HL-60 (cell line): Measurements from ENCODE around the gene PLA2G4B.

ENCODE experiments used
- DNase-seq, 2 experiments: peaks; one replicate each; pipeline ENCODE4 v3.0.0-alpha.2; 2010 to 2020; ENCODE audit warnings: low read depth in 1 of 2, low spot score in 1 of 2
- H3K27ac ChIP-seq: fragments of 250-450 bp; sonication (Bioruptor Pico); replicated peaks from 2 replicates; pipeline ENCODE4 v1.5.1; 2020; ENCODE audit warnings: mild to moderate bottlenecking, moderate library complexity
- H3K27me3 ChIP-seq: fragments of 250-450 bp; sonication (Bioruptor Pico); 2 replicates; pipeline ENCODE4 v1.5.1; 2021; ENCODE audit warnings: mild to moderate bottlenecking, moderate library complexity; ENCODE audit not compliant: insufficient read depth, poor library complexity, severe bottlenecking
- H3K4me3 ChIP-seq: replicated peaks from 2 replicates; pipeline ENCODE4 v1.5.1; 2011; ENCODE audit warnings: mild to moderate bottlenecking, control low read depth, low read length; ENCODE audit not compliant: insufficient read depth
- GABPA ChIP-seq: IDR thresholded peaks from 2 replicates; pipeline ENCODE4 v1.6.1; 2012; ENCODE audit warnings: low read depth
- POLR2AphosphoS5 ChIP-seq: IDR thresholded peaks from 2 replicates; pipeline ENCODE4 v1.6.1; 2012; ENCODE audit warnings: low read depth
- SPI1 ChIP-seq: IDR thresholded peaks from 2 replicates; pipeline ENCODE4 v1.6.1; 2012; ENCODE audit warnings: low read depth, mild to moderate bottlenecking, borderline replicate concordance
- TF ChIP-seq, protein P1 (sequence below): IDR thresholded peaks from 2 replicates; pipeline ENCODE4 v1.6.1; 2012; ENCODE audit warnings: low read depth; ENCODE audit not compliant: insufficient replicate concordance
- TF ChIP-seq, protein P2 (sequence below): IDR thresholded peaks from one replicate; pipeline ENCODE4 v1.5.1; 2011; ENCODE audit warnings: low read length, control low read depth, inconsistent platforms; ENCODE audit not compliant: insufficient read depth

The PLA2G4B gene

DNA sequence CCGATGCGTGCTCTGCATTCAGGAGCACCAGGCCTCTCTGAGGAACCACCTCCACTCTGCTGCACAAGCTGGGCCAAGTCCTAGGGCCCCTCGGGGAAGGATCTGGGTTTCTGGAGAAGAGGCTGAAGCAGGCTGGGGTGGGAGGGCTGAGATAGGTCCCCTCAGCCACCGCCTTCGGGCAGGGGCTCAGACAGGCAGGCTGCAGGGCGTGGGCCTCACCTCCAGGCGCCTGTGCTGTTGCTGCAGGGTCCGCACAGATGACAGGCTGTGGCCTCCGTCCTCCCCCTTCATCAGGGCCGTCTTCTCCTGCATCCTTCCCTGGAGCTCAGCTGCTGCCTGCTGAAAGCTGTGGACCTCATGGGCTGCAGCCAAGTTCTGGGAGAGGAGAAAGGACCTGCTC lies 15.2 kb downstream of the PLA2G4B start:
- Histone ChIP-seq H3K27me3 (no peaks in the 10 kb centered on the region), H3K4me3 (no peak overlapping the region), H3K27ac (no peak overlapping the region)
- TF ChIP-seq, protein P1, sequence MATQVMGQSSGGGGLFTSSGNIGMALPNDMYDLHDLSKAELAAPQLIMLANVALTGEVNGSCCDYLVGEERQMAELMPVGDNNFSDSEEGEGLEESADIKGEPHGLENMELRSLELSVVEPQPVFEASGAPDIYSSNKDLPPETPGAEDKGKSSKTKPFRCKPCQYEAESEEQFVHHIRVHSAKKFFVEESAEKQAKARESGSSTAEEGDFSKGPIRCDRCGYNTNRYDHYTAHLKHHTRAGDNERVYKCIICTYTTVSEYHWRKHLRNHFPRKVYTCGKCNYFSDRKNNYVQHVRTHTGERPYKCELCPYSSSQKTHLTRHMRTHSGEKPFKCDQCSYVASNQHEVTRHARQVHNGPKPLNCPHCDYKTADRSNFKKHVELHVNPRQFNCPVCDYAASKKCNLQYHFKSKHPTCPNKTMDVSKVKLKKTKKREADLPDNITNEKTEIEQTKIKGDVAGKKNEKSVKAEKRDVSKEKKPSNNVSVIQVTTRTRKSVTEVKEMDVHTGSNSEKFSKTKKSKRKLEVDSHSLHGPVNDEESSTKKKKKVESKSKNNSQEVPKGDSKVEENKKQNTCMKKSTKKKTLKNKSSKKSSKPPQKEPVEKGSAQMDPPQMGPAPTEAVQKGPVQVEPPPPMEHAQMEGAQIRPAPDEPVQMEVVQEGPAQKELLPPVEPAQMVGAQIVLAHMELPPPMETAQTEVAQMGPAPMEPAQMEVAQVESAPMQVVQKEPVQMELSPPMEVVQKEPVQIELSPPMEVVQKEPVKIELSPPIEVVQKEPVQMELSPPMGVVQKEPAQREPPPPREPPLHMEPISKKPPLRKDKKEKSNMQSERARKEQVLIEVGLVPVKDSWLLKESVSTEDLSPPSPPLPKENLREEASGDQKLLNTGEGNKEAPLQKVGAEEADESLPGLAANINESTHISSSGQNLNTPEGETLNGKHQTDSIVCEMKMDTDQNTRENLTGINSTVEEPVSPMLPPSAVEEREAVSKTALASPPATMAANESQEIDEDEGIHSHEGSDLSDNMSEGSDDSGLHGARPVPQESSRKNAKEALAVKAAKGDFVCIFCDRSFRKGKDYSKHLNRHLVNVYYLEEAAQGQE = no peak
- no peak for TF ChIP-seq GABPA
- DNase-seq = no peak

DNA sequence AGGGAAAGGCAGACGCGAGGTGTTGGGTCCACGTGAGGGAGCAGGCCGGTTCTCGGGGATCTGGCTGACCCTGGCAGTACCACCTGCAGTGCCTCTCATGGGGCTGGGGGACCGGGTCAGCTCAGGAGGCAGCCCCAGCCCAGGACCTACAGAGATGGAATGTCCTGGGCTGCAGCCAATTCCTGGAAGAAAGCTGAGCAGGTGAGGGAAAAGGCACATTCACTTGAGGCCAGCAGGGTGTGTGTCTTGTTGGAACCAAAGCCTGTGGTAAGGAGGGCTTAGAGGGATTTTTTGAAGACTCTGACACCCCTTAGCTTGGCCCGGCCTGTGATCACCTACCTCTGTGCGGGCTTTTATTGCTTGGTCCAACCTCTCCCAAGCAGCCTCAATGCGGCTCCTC lies 15.8 kb downstream of the PLA2G4B start:
- H3K4me3 ChIP-seq = no peak overlapping the region
- DNase-seq = no peak
- no peak overlapping the region for H3K27ac ChIP-seq
- no peak for TF ChIP-seq SPI1
- TF ChIP-seq, protein P1 = no peak
- no peaks in the 10 kb centered on the region for H3K27me3 ChIP-seq

DNA sequence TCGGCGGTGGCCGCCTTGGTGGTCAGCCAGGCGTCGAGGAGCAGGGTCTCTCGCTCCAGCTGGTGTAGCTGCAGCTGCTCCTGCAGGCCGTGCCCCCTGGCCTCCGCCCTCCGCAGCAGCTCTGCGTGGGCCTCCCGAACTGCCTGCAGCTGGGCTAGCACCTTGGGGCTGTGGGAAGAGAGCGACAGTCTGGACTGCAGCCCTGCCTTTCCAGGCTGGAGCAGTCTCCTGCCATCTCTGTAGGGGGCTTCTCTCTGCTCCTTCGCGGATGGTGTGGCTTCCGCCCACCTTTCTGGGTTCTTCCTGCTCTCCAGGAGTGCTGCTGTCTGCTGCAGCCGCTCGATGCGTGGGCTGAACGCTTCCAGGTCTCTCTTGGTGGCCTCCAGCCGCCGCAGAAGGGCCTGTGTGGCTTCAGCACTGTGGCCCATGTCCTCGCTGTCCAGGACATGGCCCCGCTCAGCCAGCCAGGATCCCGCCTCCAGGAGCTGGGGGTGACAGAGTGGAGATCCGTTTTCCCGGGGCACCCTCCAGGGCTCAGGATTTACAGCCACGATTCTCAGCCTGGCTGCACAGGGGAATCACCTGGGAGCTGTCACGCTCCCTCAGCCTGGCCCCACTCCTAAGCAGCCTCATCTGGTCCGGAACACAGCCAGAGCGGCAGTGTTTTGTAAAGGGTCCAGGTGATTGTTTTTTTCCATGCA lies 16.8 kb downstream of the PLA2G4B start:
- no peak for DNase-seq
- TF ChIP-seq POLR2AphosphoS5 = no peak
- TF ChIP-seq, protein P2, sequence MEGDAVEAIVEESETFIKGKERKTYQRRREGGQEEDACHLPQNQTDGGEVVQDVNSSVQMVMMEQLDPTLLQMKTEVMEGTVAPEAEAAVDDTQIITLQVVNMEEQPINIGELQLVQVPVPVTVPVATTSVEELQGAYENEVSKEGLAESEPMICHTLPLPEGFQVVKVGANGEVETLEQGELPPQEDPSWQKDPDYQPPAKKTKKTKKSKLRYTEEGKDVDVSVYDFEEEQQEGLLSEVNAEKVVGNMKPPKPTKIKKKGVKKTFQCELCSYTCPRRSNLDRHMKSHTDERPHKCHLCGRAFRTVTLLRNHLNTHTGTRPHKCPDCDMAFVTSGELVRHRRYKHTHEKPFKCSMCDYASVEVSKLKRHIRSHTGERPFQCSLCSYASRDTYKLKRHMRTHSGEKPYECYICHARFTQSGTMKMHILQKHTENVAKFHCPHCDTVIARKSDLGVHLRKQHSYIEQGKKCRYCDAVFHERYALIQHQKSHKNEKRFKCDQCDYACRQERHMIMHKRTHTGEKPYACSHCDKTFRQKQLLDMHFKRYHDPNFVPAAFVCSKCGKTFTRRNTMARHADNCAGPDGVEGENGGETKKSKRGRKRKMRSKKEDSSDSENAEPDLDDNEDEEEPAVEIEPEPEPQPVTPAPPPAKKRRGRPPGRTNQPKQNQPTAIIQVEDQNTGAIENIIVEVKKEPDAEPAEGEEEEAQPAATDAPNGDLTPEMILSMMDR = no peak
- no peak for TF ChIP-seq SPI1
- no peak for TF ChIP-seq GABPA
- TF ChIP-seq, protein P1 = no peak
- H3K27me3 ChIP-seq = no peaks in the 10 kb centered on the region
- no peak overlapping the region for H3K4me3 ChIP-seq
- H3K27ac ChIP-seq = no peak overlapping the region

DNA sequence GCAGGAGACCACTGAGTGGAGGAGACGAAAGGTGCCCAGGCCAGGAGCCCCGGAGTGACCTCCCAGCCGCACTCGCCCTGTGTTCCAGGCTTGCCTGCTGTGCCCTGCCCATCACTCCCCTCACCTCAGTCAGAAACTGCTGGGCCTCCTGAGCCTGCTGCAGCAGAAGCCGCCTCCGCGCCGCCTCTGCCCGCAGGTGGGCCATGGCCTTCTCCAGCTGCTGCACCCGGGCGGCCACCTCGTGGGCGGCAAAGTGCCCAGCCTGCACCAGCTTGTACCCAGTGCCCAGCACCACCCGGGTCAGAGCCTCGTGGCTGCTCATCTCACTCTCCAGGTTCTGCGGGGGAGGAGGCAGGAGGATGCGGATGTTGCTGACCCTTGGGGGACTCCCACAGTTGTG lies 17.6 kb downstream of the PLA2G4B start:
- Histone ChIP-seq H3K4me3 (no peak overlapping the region), H3K27me3 (no peaks in the 10 kb centered on the region), H3K27ac (no peak overlapping the region)
- TF ChIP-seq, protein P2 = no peak
- TF ChIP-seq SPI1 = no peak
- TF ChIP-seq, protein P1 = no peak
- no peak for TF ChIP-seq GABPA
- no peak for TF ChIP-seq POLR2AphosphoS5
- DNase-seq = no peak
